Astrocyte (in vitro differentiated cells and primary cell): ENCODE data around the gene SCUBE3. TPM values are rescaled to one million over a fixed set of nuclear protein-coding genes. Genes with fewer than 3 reads are reported as not detected.

ENCODE experiments used
- DNase-seq: peaks from one replicate; pipeline ENCODE4 v3.0.0-alpha.2; 2010; ENCODE audit warnings: low read depth
- FAIRE-seq: peaks from 2 replicates; lab custom pipeline; 2011; peaks lifted over from hg19 to GRCh38; lab: Jason Lieb, UNC
- H2AFZ ChIP-seq: 2 replicates; pipeline ENCODE4 v1.6.0; 2012; ENCODE audit warnings: low read depth, low read length, inconsistent platforms
- H3K27ac ChIP-seq: 2 replicates; pipeline ENCODE4 v1.5.1; 2011; ENCODE audit warnings: low read depth, low read length, inconsistent platforms
- H3K27me3 ChIP-seq: 2 replicates; pipeline ENCODE4 v1.6.0; 2011; ENCODE audit warnings: low read length, inconsistent platforms; ENCODE audit not compliant: insufficient read depth
- H3K36me3 ChIP-seq: 2 replicates; pipeline ENCODE4 v1.5.1; 2011; ENCODE audit warnings: low read length, inconsistent platforms; ENCODE audit not compliant: insufficient read depth
- H3K4me1 ChIP-seq: 2 replicates; pipeline ENCODE4 v1.5.1; 2011; ENCODE audit warnings: low read length, inconsistent platforms; ENCODE audit not compliant: insufficient read depth
- H3K4me2 ChIP-seq: 2 replicates; pipeline ENCODE4 v1.6.0; 2012; ENCODE audit warnings: low read length, inconsistent platforms
- H3K4me3 ChIP-seq: 2 replicates; pipeline ENCODE4 v1.5.1; 2011; ENCODE audit warnings: low read depth, mild to moderate bottlenecking, low read length, inconsistent platforms; ENCODE audit not compliant: insufficient read depth
- H3K79me2 ChIP-seq: 2 replicates; pipeline ENCODE4 v1.6.0; 2012; ENCODE audit warnings: mild to moderate bottlenecking, low read length, inconsistent platforms; ENCODE audit not compliant: insufficient read depth
- H3K9ac ChIP-seq: 2 replicates; pipeline ENCODE4 v1.6.0; 2012; ENCODE audit warnings: mild to moderate bottlenecking, low read length, inconsistent platforms
- H3K9me3 ChIP-seq: 2 replicates; pipeline ENCODE4 v1.5.1; 2012; ENCODE audit warnings: low read depth, mild to moderate bottlenecking, low read length, inconsistent platforms; ENCODE audit not compliant: insufficient read depth
- H4K20me1 ChIP-seq: 2 replicates; pipeline ENCODE4 v1.6.0; 2012; ENCODE audit warnings: low read length, inconsistent platforms; ENCODE audit not compliant: insufficient read depth
- H3K27ac Mint-ChIP-seq: one replicate; pipeline ENCODE4 v1.8.0; 2021; ENCODE audit warnings: mild to moderate bottlenecking, mixed read lengths; ENCODE audit not compliant: unreplicated experiment
- H3K27me3 Mint-ChIP-seq: one replicate; pipeline ENCODE4 v1.8.0; 2021; ENCODE audit warnings: low read depth, mixed read lengths; ENCODE audit not compliant: unreplicated experiment
- H3K36me3 Mint-ChIP-seq: one replicate; pipeline ENCODE4 v1.8.0; 2021; ENCODE audit warnings: low read depth, mixed read lengths; ENCODE audit not compliant: unreplicated experiment
- H3K4me1 Mint-ChIP-seq: one replicate; pipeline ENCODE4 v1.8.0; 2021; ENCODE audit warnings: low read depth, mixed read lengths; ENCODE audit not compliant: unreplicated experiment
- H3K4me3 Mint-ChIP-seq: one replicate; pipeline ENCODE4 v1.8.0; 2021; ENCODE audit warnings: mild to moderate bottlenecking, moderate library complexity, mixed read lengths; ENCODE audit not compliant: unreplicated experiment
- H3K9me3 Mint-ChIP-seq: one replicate; pipeline ENCODE4 v1.8.0; 2021; ENCODE audit warnings: mild to moderate bottlenecking, mixed read lengths; ENCODE audit not compliant: unreplicated experiment
- CTCF ChIP-seq: IDR thresholded peaks from 2 replicates; pipeline ENCODE4 v1.5.1; 2011; ENCODE audit warnings: low read depth, mild to moderate bottlenecking, inconsistent platforms, low read length, moderate library complexity; ENCODE audit not compliant: insufficient read depth
- EZH2 ChIP-seq: IDR thresholded peaks from 2 replicates; pipeline ENCODE4 v1.6.1; 2012; ENCODE audit warnings: mild to moderate bottlenecking, low read length, inconsistent platforms; ENCODE audit not compliant: insufficient read depth
- total RNA-seq: library from RNA; stranded (reverse); gene quantifications from 2 replicates; pipeline ENCODE4 v1.2.1, GENCODE V29; 2021

Gene SCUBE3
- total RNA-seq, 1 donor from 2014 or later, result 10.1 TPM

- FAIRE-seq (no peak), DNase-seq (no peak)
- no peak overlapping the region for H3K27ac ChIP-seq
- peaks cover 17% of the 10 kb centered on the region for H3K4me1 Mint-ChIP-seq
- no peaks in the 10 kb centered on the region for H4K20me1 ChIP-seq
- H3K79me2 ChIP-seq, result no peaks in the 10 kb centered on the region
- H3K9ac ChIP-seq, result no peak overlapping the region
- no peak overlapping the region for H3K4me3 ChIP-seq
- no peak overlapping the region for H2AFZ ChIP-seq
- peaks cover 25% of the 10 kb centered on the region for H3K4me1 ChIP-seq
- peaks cover 2% of the 10 kb centered on the region for H3K9me3 Mint-ChIP-seq
- no peaks in the 10 kb centered on the region for H3K27me3 Mint-ChIP-seq
- no peaks in the 10 kb centered on the region for H3K36me3 Mint-ChIP-seq
- H3K27ac Mint-ChIP-seq, result no peak overlapping the region
- H3K9me3 ChIP-seq, result no peaks in the 10 kb centered on the region
- no peaks in the 10 kb centered on the region for H3K27me3 ChIP-seq
- H3K4me2 ChIP-seq, result peak overlapping the region; percentile 25
- TF ChIP-seq EZH2 (no peak), CTCF (no peak)
- H3K4me3 Mint-ChIP-seq, result no peak overlapping the region
- no peaks in the 10 kb centered on the region for H3K36me3 ChIP-seq
Observed at GRCh38 chr6:35185971-35186370, 27.8 kb upstream of the SCUBE3 start.

GRCh38 chr6:35186571-35186970, 27.2 kb upstream of the SCUBE3 start:
- no peak for FAIRE-seq
- no peak overlapping the region for H3K4me3 ChIP-seq
- no peak for DNase-seq
- H3K27me3 Mint-ChIP-seq, result no peaks in the 10 kb centered on the region
- peaks cover 13% of the 10 kb centered on the region for H3K4me1 Mint-ChIP-seq
- no peak overlapping the region for H3K9ac ChIP-seq
- no peaks in the 10 kb centered on the region for H3K9me3 ChIP-seq
- H3K27me3 ChIP-seq, result no peaks in the 10 kb centered on the region
- no peaks in the 10 kb centered on the region for H3K36me3 Mint-ChIP-seq
- H3K36me3 ChIP-seq, result no peaks in the 10 kb centered on the region
- peaks cover 22% of the 10 kb centered on the region for H3K4me1 ChIP-seq
- no peak overlapping the region for H2AFZ ChIP-seq
- H3K4me3 Mint-ChIP-seq, result no peak overlapping the region
- H4K20me1 ChIP-seq, result no peaks in the 10 kb centered on the region
- no peak overlapping the region for H3K4me2 ChIP-seq
- no peak overlapping the region for H3K27ac ChIP-seq
- H3K27ac Mint-ChIP-seq, result no peak overlapping the region
- H3K79me2 ChIP-seq, result no peaks in the 10 kb centered on the region
- TF ChIP-seq EZH2 (no peak), CTCF (no peak)
- peaks cover 2% of the 10 kb centered on the region for H3K9me3 Mint-ChIP-seq

- Histone ChIP-seq H3K9me3 (no peaks in the 10 kb centered on the region), H3K4me3 (no peak overlapping the region), H2AFZ (no peak overlapping the region), H3K36me3 (no peaks in the 10 kb centered on the region), H3K9ac (no peak overlapping the region), H3K4me2 (no peak overlapping the region), H3K27ac (no peak overlapping the region), H3K27me3 (no peaks in the 10 kb centered on the region), H3K4me1 (peaks cover 16% of the 10 kb centered on the region), H4K20me1 (no peaks in the 10 kb centered on the region), H3K79me2 (no peaks in the 10 kb centered on the region)
- no peak for DNase-seq
- no peak for FAIRE-seq
- H3K4me1 Mint-ChIP-seq, result peaks cover 13% of the 10 kb centered on the region
- no peak overlapping the region for H3K4me3 Mint-ChIP-seq
- no peaks in the 10 kb centered on the region for H3K36me3 Mint-ChIP-seq
- no peak overlapping the region for H3K27ac Mint-ChIP-seq
- TF ChIP-seq EZH2, result no peak
- TF ChIP-seq CTCF, result no peak
- no peaks in the 10 kb centered on the region for H3K9me3 Mint-ChIP-seq
- H3K27me3 Mint-ChIP-seq, result no peaks in the 10 kb centered on the region
Observed at GRCh38 chr6:35188886-35189285, 24.9 kb upstream of the SCUBE3 start.
